Measurements from ENCODE around the gene UVSSA. TPM values are rescaled to one million over a fixed set of nuclear protein-coding genes. Genes with fewer than 3 reads are reported as not detected.

The UVSSA gene
- total and polyA plus RNA-seq, 9 of the 15 experiments (the other 6 are each of a cell fraction or from before 2014, with no cell fraction given) = 0.21 to 14.6 (median 3.3) TPM

- no TSS peak for BruUV-seq (replicated peaks)
- Histone ChIP-seq H4K20me1 (replicated peaks; ENCODE audit: control insufficient read depth, insufficient read depth, low read length) (no peaks in the 10 kb centered on the region), H3K27me3 (ENCODE audit: control insufficient read depth in 2 of 2, insufficient read depth in 2 of 2, low read length in 2 of 2) (peaks cover 6 to 14% of the 10 kb centered on the region in 2 experiments; a peak in 4 of 5 replicates), H3K9me3 (replicated peaks; ENCODE audit: control insufficient read depth, insufficient read depth, low read depth, low read length) (no peaks in the 10 kb centered on the region), H3K4me2 (ENCODE audit: insufficient read depth, low read length) (no peak overlapping the region), H3K36me3 (ENCODE audit: control insufficient read depth, insufficient read depth, low read length) (no peaks in the 10 kb centered on the region), H3K79me2 (ENCODE audit: control insufficient read depth, insufficient read depth, low read length) (no peaks in the 10 kb centered on the region), H3K4me1 (replicated peaks in 1 of 2; ENCODE audit: control insufficient read depth in 2 of 2, insufficient read depth in 2 of 2, low read length in 2 of 2) (no peaks in the 10 kb centered on the region; a peak in 1 of 5 replicates), H3K27ac (ENCODE audit: extremely low read depth, low read depth, low read length) (no peak overlapping the region), H2AFZ (ENCODE audit: low read depth, low read length) (no peak overlapping the region), H3K9me1 (ENCODE audit: control insufficient read depth, insufficient read depth, low read length) (no peaks in the 10 kb centered on the region), H3K4me3 (no peak overlapping the region), H3K9ac (ENCODE audit: insufficient read depth in 1 of 2, low read depth in 2 of 2, low read length in 2 of 2) (no peak overlapping the region)
- ATAC-seq = no peak
- TF ChIP-seq CHD1 (IDR thresholded peaks at IDR 0.05; ENCODE audit: low read length) (no peak), GATA2 (CRISPR knock-in tag; IDR thresholded peaks at IDR 0.05) (no peak), E2F8 (IDR thresholded peaks at IDR 0.05; ENCODE audit: low read depth, partially characterized antibody) (no peak), ZC3H11A (IDR thresholded peaks at IDR 0.05; ENCODE audit: low read depth, low read length) (no peak), JUN (IDR thresholded peaks at IDR 0.05; ENCODE audit: borderline replicate concordance, low read depth, low read length) (no peak), JUN (CRISPR knock-in tag; IDR thresholded peaks at IDR 0.05; ENCODE audit: borderline replicate concordance) (no peak), PHB (CRISPR knock-in tag; IDR thresholded peaks at IDR 0.05) (no peak), FIP1L1 (IDR thresholded peaks at IDR 0.05; ENCODE audit: low read depth, low read length, poor library complexity, severe bottlenecking) (no peak), ETS2 (tag; IDR thresholded peaks at IDR 0.05; ENCODE audit: borderline replicate concordance, poor library complexity, severe bottlenecking) (no peak), GTF2E2 (tag; IDR thresholded peaks at IDR 0.05) (no peak), ZNF561 (CRISPR knock-in tag; conservative IDR thresholded peaks at IDR 0.05) (no peak), E2F6 (IDR thresholded peaks at IDR 0.05; ENCODE audit: borderline replicate concordance in 1 of 2, extremely low read depth in 1 of 2, insufficient read depth in 1 of 2, insufficient read length in 1 of 2, low read depth in 1 of 2, low read length in 1 of 2, poor library complexity in 1 of 2, severe bottlenecking in 1 of 2) (no peak), PTRF (tag; IDR thresholded peaks at IDR 0.05) (no peak), ZNF707 (CRISPR knock-in tag; conservative IDR thresholded peaks at IDR 0.05) (no peak)
- ChIA-PET CTCF (ENCODE audit: low intra/inter-chr PET ratio) (no interaction called here), POLR2A (no interaction called here)
- intact Hi-C loops (cut with micrococcal nuclease) (no loop called here), in situ Hi-C loops (cut with MboI) (no loop called here)
- FAIRE-seq = no peak
- no peak for DNase-seq (ENCODE audit: extremely low read depth in 1 of 4, low spot score in 3 of 4)
- WGBS (ENCODE audit: insufficient coverage, low coverage, missing lambda C conversion rate) = 0% methylated on average over 5 of the region's 5 CpGs
These were observed 80.0 kb downstream of the UVSSA start for GRCh38 chr4:1427010-1427409.

Data from K562 (cell line).